Effector CD8-positive, alpha-beta T cell (primary cell): ENCODE measurements around the gene CARNS1.

Experiments
- DNase-seq: peaks from one replicate; lab custom pipeline; 2025; lab: John Stamatoyannopoulos, UW

The CARNS1 gene

DNA sequence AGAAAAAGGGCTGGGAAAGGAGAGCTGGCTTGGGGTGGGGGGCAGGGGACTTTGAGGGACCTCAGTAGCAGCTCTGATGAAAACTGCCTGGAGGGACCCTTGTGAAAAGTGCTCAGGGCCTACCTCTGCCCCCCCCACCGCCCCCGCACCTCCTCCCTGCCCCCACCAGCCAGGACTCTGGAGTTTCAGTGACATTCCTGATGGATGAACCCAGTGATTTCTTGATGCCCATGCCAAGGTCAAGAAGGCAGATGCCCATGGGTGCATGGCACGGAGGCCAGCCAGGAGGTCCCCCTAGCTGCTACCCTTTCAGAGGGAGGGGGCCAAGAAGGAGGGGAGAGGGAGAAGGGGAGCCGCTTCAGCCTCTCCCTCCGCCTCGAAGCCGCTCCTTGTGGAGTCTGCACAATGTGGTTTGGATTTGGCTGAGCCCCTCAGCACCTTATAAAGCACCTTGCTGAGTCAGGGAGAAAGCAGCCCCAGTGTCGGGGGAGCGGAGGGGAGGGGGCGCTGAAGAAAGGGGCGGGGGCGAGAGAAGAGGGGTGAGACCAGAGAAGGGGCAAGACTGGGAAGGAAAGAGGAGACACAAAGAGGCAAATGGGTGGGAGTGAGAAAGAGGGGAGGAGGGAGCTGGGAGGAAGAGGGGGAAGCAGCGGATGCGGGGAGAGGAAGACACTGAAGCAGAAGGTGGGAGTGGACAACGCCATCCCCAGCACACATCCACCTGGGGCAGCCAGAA is 40.0 kb upstream of the CARNS1 start:
- no peak for DNase-seq

DNA sequence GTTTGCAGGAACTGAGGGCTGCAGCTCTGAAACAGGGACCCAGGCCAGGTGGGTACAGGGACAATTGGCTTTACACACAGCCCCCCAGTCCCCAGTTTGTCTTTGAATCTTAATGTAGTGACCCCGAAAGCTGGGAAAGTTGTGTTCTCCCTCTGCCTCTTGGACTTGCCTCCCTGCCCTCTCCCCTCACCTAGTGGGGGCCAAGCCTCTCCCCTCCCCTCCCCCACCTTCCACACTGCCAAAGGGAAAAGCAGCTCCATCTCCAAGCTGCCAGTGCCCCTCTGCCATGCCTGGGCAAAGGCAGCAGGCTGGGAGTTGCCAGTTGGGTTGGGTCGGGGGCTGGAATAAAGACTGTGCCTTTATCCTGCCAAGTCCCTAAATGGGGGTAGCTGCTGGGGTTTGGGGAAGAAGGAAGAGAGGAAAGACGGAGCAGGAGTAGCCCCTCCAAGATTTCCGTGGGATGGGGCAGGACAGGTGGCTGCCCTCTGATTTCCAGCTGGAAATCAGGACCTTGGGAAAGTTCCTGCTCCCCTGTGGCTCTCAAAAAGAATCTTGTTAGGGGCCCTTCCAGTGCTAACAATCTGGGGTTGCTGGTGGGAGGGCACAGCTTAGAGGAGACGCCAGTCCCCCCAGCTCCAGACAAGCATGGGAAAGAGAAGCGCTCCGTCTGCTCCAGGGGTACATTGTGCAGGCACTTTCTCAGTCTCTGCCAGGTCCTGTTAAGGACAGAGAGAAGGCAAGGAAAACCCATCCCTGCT is 39.2 kb upstream of the CARNS1 start:
- DNase-seq = no peak

DNA sequence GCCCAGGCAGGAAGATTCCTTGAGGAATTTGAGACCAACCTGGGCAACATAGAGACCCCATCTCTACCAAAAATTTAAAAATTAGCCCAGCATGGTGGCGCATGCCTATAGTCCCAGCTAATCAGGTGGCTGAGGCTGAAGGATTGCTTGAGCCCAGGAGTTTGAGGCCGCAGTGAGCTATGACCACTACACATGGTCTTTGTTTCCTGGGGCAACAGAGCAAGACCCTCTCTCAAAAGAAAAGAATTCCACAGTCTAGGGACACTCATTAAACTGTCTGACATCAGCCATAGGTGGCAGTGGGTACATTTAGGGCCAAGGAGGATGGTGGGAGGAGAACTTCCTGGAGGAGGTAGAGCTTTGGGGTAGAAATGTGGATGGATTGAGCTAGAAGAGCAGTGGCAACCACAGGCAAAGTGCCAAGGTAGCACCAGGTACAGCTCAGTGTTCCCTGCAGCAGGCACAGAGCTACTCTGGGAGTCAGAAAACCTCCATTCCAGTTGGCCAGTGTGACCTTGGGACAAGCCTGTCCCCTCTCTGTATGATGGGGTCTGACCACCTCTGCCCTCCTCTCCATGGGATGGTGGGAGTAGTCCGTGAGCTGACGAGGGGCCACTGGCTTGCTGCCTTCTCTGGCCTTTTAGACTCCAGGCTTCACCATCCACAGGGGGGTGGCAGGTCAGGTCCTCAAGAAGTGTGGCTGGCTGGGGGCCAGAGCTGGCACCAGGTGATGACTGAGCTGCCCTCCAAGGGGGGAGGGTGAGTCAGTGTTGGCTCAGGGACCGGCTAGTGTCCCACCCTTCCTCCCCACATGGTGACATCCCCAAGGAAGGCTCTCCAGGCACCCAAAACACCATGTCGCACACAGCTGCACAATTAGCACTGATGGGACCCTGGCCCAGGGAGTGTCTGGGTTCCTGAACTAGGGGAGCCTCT is 38.3 kb upstream of the CARNS1 start:
- DNase-seq = no peak

DNA sequence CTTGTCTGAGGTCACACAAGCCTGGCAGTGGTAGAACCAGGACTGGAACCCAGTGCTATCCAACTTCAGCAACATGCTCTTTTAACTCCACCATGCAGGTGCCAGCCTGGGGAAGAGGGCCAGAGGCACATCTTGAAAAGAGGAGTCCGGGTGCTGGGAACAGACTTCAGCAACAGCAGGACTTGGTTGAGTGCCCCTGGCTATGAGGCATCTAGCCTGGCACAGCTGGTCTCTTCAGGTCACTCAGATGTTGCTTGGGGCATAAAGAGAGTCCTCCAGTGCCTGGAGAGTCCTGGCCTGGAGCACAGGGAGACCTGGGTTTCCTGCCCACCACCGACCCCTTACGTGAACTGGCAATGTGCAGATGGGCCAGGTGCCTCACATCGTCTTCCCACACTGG is 36.9 kb upstream of the CARNS1 start:
- DNase-seq = no peak

DNA sequence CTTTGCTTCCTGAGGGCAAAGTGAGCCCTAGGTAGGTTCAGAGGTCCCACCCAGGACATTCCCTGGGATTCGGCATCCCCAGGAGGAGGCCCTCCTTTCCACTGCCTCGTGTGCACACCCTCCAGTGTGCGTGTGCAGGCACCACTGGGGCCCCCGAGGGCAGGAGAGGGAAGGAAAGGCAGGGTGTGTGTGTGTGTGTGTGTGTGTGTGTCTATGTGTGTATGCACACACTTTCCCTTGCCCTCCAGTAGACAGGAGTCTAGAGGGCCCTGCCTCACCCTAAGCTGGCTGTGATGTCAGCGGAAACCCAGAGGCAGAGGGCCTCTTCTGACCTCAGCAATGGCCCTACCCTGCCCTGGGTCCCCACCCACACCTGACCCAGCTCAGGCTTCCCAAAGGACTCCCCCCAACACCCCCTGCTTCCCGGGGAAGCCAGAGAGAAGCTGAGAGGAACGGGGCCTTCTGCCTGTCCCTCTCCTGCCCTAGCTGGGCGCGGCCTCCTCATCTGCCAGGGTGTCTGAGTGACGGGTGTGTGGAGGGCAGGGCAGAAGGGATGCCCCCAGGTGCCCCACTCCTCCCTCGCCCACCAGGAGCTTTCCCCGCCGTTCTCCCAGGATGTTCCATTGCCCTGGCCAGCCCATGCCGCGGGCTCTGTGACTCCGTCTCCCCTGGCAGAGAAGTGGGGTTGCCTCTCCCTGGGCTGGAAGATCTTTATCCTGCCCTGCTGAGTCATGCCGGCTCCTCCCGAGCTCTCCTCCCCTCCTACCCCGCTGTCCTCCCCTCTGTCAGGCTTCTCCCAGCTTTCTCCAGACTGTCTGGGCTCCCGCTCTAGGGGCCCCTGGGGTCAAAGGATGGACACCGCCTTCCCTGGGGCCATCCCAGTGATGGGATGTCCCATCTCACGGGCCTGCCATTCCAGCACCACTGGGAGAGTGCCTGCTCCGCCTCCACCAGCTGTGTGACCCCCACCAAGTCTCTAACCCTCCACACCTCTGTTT is 36.1 kb upstream of the CARNS1 start:
- no peak for DNase-seq

DNA sequence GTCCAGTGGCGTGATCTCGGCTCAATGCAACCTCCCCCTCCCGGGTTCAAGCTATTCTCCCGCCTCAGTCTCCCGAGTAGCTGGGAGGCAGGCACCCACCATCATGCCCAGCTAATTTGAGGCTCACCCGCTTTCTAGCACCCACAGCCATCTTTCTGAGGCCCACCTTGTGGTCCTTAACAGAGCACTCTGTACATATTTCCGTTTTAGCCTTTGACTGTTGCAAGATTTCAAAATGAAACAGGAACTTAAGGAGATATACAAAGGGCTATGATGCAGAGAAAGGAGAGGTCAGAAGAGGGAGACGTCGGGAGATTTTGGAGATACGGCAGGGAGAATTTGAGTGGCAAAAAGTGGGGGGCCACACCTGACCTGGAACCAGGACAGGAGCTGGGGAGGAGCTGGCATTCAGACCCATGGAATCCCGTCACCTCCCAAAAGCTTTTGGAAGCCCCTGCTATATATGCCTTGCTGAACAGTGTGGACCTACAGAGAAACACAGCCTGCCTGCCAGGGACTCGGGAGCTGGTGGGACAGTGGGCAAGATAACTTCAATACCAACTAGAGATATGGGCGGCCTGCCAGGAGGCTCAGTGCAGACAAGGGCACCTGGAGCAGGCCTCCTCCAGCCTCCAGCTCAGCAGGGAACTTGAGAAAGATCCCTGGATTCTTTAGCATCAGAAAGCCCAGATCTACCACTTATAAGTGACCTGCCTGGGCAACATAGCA is 34.1 kb upstream of the CARNS1 start:
- no peak for DNase-seq

DNA sequence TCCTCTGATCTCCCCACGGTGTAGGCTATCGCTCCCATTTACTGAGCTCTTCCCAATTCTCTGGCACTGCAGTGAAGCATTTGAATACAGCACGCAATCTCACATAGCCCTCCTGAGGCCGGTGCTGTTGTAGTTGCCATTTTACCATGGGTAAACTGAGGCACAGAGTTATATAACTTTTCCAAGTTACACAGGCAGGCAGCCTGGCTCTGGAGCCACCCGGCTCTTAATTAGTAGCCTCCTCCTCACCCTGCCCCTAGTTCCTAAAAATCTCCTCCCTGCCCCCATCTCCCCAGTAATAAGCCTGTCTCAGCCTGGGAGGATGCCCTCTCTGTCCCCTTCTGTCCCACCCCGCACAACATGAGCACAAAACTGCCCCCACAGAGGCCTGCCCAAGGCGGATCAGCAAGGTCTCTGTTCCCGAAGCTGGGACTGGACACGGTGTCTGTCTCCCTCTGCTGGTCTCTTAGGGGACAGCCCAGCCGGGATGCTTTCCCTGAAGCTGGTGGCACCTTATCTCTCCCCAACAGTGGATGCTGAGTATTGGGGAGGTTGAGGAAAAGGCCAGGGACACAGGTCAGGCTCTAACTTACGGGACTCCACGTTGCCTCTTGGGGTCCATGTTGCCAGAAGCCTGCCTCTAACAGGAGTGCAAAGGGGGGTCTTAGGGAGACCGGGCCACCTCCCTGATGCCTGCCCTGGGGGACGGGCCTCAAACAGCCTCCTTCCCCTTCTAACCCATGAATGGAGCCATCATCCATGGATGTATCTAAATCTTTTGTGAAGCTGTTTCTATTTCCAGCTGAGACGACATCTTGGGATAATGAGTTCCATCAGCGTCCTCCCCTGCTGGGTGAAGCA is 33.0 kb upstream of the CARNS1 start:
- DNase-seq = peak; percentile 73

DNA sequence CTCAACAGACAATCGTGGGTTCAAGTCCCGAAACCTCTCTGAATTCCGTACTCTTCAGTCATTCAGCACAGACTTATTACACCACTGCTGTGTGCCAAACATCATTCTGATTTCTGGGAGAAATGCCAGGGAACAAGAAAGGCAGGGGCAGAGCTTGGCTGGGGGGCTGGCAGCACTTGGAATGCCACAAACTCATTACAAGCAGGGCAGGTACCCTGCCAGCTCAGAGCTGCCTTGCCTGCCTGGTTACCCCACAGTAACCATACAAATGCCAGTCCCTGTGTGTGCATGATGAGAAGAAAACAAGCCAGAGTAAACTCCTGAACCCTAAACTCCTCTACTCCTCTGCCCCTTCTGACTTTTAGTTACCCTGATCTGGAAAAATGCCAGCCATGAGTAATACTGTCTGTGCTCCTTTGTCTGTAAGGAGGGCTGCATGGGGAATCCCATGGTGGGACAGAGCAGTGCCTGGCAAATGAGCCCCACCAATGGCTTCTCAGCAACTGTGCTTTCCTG is 30.6 kb upstream of the CARNS1 start:
- no peak for DNase-seq

DNA sequence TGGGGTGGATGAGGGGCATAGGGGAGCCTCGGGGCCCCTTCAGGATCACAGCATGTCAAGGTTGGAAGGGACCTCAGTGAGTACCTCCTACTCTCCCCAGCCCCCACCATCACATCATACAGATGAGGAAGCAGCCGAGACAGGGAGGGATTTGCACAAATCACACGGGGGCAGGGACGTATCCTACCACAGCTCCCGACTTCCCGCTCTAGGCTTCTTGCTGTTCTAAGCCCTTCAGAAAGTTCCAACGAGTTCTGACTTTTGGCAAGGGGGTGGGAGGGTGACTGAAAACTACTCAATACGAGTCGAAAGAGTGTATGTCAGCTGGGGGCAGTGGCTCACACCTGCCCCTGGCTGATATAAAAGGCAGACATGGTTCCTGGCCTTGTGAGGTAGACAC is 28.4 kb upstream of the CARNS1 start:
- DNase-seq = no peak

DNA sequence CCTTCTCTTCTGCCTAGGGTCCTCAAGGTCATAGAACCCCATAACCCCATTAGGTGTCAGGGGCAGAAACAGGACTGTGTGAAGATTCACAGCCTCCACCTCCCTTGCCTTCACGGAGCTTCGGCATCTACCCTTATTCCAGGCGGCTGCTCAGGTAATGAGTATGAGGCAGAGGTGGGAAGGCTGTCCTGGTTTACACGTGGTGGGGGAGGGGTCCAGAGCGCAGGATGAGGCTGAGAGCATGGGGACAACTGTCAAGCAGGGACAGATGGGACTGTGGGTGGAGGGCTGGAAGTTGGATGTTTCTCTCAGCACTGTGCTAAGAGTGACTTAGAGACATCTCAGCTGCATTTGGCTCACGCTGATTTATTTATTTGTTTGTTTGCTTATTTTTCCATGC is 28.0 kb upstream of the CARNS1 start:
- no peak for DNase-seq

DNA sequence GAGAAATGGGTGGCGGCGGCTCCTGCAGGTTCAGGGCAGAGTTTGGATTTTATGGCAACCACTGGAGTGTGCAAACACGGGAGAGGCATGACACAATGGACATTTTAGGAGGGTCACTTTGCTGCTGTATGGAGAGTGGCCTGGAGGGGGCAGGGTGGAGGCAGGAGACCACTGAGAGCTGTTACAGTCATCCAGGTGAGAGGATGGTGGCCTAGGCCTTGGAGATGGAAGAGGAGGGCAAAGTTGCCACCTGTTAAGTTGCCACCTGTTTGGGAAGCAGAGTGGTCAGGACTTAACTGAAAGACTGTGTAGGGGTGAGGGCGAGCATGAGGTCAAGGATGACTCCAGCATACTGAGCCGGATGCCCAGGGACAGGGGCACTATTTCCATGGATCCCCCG is 26.0 kb upstream of the CARNS1 start:
- DNase-seq = peak; percentile 39

DNA sequence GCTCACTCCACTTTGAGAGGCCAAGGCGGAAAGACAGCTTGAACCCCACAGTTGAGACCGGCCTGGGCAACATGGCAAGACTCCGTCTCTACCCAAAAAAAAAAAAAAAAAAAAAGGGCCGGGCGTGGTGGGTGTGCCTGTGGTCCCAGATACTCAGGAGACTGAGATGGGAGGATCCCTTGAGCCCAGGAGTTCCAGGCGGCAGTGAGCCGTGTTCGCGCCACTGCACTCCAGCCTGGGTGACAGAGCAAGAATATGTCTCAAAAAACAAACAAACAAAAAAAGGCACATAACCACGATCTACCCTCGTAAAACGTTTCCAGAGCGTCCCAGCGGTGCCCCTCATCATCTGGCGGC is 24.6 kb upstream of the CARNS1 start:
- DNase-seq = no peak

DNA sequence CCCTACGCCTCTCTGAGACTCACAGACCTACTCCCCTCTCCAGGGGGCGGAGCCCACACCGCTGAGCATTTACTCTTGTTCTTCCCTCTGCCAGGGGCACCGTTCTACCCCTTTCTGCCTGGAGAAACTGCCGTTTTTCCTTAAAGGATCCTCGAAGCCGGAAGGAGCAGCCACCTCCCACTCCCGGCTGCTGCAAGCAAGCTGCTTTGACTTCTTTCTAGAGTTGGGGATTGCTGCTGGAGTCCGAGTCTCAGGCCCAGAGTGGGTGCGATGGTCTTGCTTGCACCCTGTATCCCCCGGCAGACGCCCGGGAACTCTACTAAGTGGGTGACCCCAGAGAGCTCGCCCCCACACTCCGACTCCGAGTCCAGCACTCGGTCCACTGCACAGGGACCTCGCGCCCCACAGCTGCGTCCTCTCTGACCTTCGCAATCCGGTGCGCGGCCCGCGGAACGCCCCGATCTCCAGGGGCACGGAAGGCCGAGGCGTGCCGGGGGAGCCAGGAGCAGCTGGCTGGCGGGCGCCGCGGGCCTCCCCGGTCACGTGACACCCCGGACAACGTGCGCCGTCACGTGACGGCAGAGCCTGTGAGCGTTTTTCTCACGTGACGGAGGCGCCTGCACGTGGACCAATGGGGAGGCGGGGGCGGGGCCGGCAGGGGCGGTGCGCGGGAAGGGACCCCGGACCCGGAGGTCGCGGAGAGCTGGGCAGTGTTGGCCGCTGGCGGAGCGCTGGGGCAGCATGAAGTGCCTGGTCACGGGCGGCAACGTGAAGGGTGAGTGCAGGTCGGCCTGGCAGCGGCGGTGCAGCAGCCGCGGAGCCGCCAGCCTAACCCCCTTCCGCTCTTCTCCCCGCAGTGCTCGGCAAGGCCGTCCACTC is 23.9 kb upstream of the CARNS1 start, which contains the start of gene RAD9A:
RAD9A (plus strand) TSS at position 683 of the 879 bp plus-strand sequence; CDS start at position 742, 59 bp downstream.
- peak; percentile 90 for DNase-seq

DNA sequence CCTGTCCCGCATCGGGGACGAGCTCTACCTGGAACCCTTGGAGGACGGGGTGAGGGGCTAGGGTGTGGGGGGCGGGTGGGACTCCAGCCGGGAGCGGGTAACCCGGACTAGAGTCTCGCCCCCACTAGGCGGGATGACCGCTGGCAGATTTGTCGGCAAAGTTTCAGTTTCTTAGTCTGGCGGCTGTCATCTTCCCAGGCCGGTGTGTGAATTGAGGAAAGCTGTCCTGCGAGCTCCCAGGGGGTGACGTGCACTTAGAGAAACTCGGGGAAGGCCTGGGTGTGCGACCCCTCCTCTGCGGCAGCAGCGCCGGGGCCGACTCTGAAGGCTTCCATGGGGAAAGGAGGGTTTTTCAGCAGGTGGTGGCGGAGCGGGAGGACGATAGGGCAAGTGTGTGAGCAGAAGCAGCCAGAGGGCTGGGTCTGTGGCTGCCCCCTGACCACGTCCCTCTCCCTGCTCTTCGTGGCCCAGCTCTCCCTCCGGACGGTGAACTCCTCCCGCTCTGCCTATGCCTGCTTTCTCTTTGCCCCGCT is 23.2 kb upstream of the CARNS1 start:
- no peak for DNase-seq

DNA sequence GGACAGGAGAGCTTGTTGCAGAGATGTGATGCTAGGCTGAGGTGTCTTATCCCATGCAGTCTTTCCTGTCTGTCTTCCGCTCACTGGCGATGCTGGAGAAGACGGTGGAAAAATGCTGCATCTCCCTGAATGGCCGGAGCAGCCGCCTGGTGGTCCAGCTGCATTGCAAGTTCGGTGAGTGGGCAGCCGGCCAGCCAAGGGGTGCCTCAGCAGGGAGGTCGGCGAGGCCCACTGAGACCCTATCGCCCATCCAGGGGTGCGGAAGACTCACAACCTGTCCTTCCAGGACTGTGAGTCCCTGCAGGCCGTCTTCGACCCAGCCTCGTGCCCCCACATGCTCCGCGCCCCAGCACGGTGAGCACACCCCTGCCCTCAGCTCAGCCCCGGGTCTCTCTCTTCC is 22.0 kb upstream of the CARNS1 start:
- DNase-seq = no peak

DNA sequence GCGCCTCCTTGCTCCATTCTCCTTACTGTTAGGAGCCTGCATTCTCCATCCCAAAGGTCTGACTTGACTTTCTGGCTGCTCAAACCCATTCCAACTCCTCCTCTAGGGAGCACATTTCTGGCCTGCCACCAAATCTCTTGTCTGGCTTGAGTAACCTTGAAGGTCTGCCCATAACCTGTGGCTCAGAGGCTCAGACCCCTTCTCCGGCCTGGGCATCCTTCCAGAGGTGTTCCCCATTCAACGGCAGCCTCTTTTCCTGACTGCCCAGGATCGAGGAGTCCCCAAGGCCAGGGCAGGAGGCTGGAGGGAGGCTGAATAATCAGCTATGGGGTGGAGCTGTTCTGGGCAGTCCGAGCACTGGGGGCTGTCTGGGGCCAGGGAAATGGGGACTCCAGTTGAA is 21.5 kb upstream of the CARNS1 start:
- DNase-seq = no peak

DNA sequence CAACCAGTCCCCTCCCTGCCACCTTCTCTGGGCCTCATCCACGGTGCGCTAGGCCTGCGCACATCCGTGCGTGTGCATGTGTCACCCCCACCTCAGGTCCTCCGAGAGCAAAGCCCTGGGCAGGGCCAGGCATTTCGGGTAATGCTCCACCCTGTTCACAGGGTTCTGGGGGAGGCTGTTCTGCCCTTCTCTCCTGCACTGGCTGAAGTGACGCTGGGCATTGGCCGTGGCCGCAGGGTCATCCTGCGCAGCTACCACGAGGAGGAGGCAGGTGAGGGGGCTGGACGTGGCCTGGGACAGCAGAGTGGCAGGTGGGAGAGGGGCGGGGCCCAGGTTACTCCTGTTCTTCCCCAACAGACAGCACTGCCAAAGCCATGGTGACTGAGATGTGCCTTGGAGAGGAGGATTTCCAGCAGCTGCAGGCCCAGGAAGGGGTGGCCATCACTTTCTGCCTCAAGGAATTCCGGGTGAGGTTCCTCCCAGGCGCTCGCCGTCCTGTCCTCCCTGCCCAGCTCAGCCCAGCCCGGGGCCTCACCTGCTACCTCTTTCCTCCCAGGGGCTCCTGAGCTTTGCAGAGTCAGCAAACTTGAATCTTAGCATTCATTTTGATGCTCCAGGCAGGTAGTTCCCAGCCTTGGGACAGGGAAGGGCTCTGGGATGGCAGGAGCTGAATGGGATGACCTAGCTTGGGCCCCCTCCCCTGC is 19.8 kb upstream of the CARNS1 start:
- no peak for DNase-seq

DNA sequence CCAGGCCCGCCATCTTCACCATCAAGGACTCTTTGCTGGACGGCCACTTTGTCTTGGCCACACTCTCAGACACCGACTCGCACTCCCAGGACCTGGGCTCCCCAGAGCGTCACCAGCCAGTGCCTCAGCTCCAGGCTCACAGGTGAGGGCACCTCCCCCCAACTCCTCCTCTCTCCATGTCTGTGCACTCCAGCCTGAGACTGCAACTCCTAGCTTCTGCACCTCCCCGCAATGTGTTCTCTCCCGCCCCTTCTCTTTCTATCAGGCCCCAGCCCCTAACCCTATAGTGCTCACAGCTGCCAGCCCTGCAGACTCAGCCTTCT is 19.3 kb upstream of the CARNS1 start:
- DNase-seq = no peak
